MM.1S (cell line): ENCODE results near the gene KRTAP5-5.

Source experiments
- DNase-seq: peaks from one replicate; pipeline ENCODE4 v3.0.0-alpha.2; 2015
- H2AFZ ChIP-seq: fragments of 300-600 bp; sonication (generic); 2 replicates; pipeline ENCODE4 v1.6.0; 2016; ENCODE audit warnings: antibody characterized with exemption, low read length
- H3F3A ChIP-seq: fragments of 300-600 bp; sonication (generic); 2 replicates; pipeline ENCODE4 v1.6.1; 2016; ENCODE audit warnings: mild to moderate bottlenecking, antibody characterized with exemption, low read length, moderate library complexity, mixed read lengths; ENCODE audit not compliant: insufficient read depth
- H3K27ac ChIP-seq: fragments of 300-600 bp; sonication (generic); 2 replicates; pipeline ENCODE4 v1.5.1; 2016; ENCODE audit warnings: mild to moderate bottlenecking, low read length
- H3K27me3 ChIP-seq: fragments of 300-600 bp; sonication (generic); replicated peaks from 2 replicates; pipeline ENCODE4 v1.6.0; 2016; ENCODE audit warnings: low read length; ENCODE audit not compliant: insufficient read depth
- H3K36me3 ChIP-seq: fragments of 300-600 bp; sonication (generic); replicated peaks from 2 replicates; pipeline ENCODE4 v1.6.1; 2016; ENCODE audit warnings: mild to moderate bottlenecking, low read length, mixed read lengths; ENCODE audit not compliant: insufficient read depth
- H3K4me1 ChIP-seq: fragments of 300-600 bp; sonication (generic); 2 replicates; pipeline ENCODE4 v1.6.1; 2016; ENCODE audit warnings: low read length, mixed read lengths
- H3K4me2 ChIP-seq: fragments of 300-600 bp; sonication (generic); 2 replicates; pipeline ENCODE4 v1.6.0; 2016; ENCODE audit warnings: low read depth, low read length
- H3K4me3 ChIP-seq: fragments of 300-600 bp; sonication (generic); 2 replicates; pipeline ENCODE4 v1.5.1; 2016; ENCODE audit warnings: low read length, mixed read lengths
- H3K79me2 ChIP-seq: fragments of 300-600 bp; sonication (generic); 2 replicates; pipeline ENCODE4 v1.6.1; 2016; ENCODE audit warnings: mixed run types, low read length, mixed read lengths
- H3K9ac ChIP-seq: fragments of 300-600 bp; sonication (generic); 2 replicates; pipeline ENCODE4 v1.6.1; 2016; ENCODE audit warnings: low read length, mixed read lengths
- H3K9me2 ChIP-seq: fragments of 300-600 bp; sonication (generic); replicated peaks from 2 replicates; pipeline ENCODE4 v1.6.1; 2016; ENCODE audit warnings: mild to moderate bottlenecking, low read length, mixed read lengths; ENCODE audit not compliant: insufficient read depth
- H3K9me3 ChIP-seq: fragments of 300-600 bp; sonication (generic); replicated peaks from 2 replicates; pipeline ENCODE4 v1.6.1; 2016; ENCODE audit warnings: mild to moderate bottlenecking, low read length, mixed read lengths; ENCODE audit not compliant: insufficient read depth
- H4K20me1 ChIP-seq: fragments of 300-600 bp; sonication (generic); 2 replicates; pipeline ENCODE4 v1.6.1; 2016; ENCODE audit warnings: mild to moderate bottlenecking, low read length, moderate library complexity, mixed read lengths; ENCODE audit not compliant: insufficient read depth
- EZH2 ChIP-seq: fragments of 300-600 bp; sonication (generic); optimal IDR thresholded peaks from 2 replicates; pipeline ENCODE3; 2017; ENCODE audit warnings: low read depth, mild to moderate bottlenecking, antibody characterized with exemption, low read length, mixed read lengths
- EZH2phosphoT487 ChIP-seq: fragments of 300-600 bp; sonication (generic); IDR thresholded peaks from 2 replicates; pipeline ENCODE4 v1.6.1; 2018; ENCODE audit warnings: antibody characterized with exemption, low read length
- TF ChIP-seq, protein P1 (sequence below): fragments of 300-600 bp; sonication (generic); IDR thresholded peaks from 2 replicates; pipeline ENCODE4 v1.5.1; 2016; ENCODE audit warnings: antibody characterized with exemption, low read length, mixed read lengths

The KRTAP5-5 gene

GRCh38 chr11:1674173-1675131 is 44.9 kb downstream of the KRTAP5-5 start:
- TF ChIP-seq EZH2 (no peak), EZH2phosphoT487 (no peak)
- TF ChIP-seq, protein P1, sequence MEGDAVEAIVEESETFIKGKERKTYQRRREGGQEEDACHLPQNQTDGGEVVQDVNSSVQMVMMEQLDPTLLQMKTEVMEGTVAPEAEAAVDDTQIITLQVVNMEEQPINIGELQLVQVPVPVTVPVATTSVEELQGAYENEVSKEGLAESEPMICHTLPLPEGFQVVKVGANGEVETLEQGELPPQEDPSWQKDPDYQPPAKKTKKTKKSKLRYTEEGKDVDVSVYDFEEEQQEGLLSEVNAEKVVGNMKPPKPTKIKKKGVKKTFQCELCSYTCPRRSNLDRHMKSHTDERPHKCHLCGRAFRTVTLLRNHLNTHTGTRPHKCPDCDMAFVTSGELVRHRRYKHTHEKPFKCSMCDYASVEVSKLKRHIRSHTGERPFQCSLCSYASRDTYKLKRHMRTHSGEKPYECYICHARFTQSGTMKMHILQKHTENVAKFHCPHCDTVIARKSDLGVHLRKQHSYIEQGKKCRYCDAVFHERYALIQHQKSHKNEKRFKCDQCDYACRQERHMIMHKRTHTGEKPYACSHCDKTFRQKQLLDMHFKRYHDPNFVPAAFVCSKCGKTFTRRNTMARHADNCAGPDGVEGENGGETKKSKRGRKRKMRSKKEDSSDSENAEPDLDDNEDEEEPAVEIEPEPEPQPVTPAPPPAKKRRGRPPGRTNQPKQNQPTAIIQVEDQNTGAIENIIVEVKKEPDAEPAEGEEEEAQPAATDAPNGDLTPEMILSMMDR, result no peak
- no peak overlapping the region for H2AFZ ChIP-seq
- no peaks in the 10 kb centered on the region for H3K4me1 ChIP-seq
- H3K79me2 ChIP-seq, result no peaks in the 10 kb centered on the region
- H3K36me3 ChIP-seq, result no peaks in the 10 kb centered on the region
- no peak overlapping the region for H3K4me3 ChIP-seq
- H3K4me2 ChIP-seq, result no peak overlapping the region
- H3F3A ChIP-seq, result no peaks in the 10 kb centered on the region
- H3K9me2 ChIP-seq, result no peaks in the 10 kb centered on the region
- no peak for DNase-seq
- H3K9me3 ChIP-seq, result no peaks in the 10 kb centered on the region
- no peak overlapping the region for H3K9ac ChIP-seq
- peaks cover 99% of the 10 kb centered on the region for H3K27me3 ChIP-seq
- H4K20me1 ChIP-seq, result no peaks in the 10 kb centered on the region; the same call in 1 of the 2 replicates
- no peak overlapping the region for H3K27ac ChIP-seq

DNA sequence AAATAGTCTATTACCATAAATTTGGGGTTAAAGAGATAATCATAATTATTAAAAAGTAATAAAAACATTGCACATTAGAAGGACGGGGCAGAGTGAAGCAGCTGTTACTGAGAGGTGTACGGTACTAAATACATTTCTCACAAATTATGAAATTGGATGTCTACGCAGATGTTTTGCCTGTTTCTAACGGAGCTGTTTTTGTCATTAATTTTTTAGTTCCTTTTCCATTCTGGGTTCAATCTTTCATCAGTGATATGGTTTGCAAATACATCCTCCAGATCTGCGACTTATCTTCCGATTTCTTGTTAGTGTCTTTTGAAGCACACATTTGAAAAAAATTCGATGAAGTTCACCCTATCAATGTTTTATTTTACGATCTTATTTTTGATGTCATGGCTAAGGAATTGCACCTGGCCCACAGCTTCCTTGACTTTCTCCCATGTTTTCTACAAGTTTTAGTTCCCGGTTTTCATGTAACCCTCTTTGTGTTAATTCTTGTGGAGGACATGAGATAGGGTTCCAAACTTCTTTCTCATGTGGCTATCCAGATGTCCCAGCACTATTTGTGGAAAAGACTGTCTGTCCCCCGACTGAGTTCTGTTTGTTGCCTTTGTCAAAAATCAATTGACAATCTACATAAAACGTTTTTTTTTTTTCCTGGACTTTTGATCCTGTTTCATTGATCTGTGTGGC is 46.1 kb downstream of the KRTAP5-5 start:
- no peak overlapping the region for H2AFZ ChIP-seq
- no peaks in the 10 kb centered on the region for H3K9me2 ChIP-seq
- DNase-seq, result no peak
- H3K4me3 ChIP-seq, result no peak overlapping the region
- no peaks in the 10 kb centered on the region for H3K36me3 ChIP-seq
- H4K20me1 ChIP-seq, result no peaks in the 10 kb centered on the region; the same call in 1 of the 2 replicates
- peaks cover 99% of the 10 kb centered on the region for H3K27me3 ChIP-seq
- no peaks in the 10 kb centered on the region for H3F3A ChIP-seq
- H3K79me2 ChIP-seq, result no peaks in the 10 kb centered on the region
- no peak overlapping the region for H3K4me2 ChIP-seq
- no peaks in the 10 kb centered on the region for H3K9me3 ChIP-seq
- TF ChIP-seq EZH2phosphoT487 (no peak), EZH2 (peak; percentile 52)
- TF ChIP-seq, protein P1, result no peak
- no peak overlapping the region for H3K9ac ChIP-seq
- no peaks in the 10 kb centered on the region for H3K4me1 ChIP-seq
- no peak overlapping the region for H3K27ac ChIP-seq

- Histone ChIP-seq H3K9me2 (no peaks in the 10 kb centered on the region), H4K20me1 (no peaks in the 10 kb centered on the region; the same call in 1 of the 2 replicates), H3K27me3 (peaks cover 98% of the 10 kb centered on the region), H3K4me1 (no peaks in the 10 kb centered on the region), H3K79me2 (no peaks in the 10 kb centered on the region), H2AFZ (no peak overlapping the region), H3K36me3 (no peaks in the 10 kb centered on the region), H3F3A (no peaks in the 10 kb centered on the region), H3K4me3 (no peak overlapping the region), H3K4me2 (no peak overlapping the region), H3K9ac (no peak overlapping the region), H3K27ac (no peak overlapping the region), H3K9me3 (no peaks in the 10 kb centered on the region)
- TF ChIP-seq EZH2, result no peak
- TF ChIP-seq EZH2phosphoT487, result no peak
- TF ChIP-seq, protein P1, result no peak
- DNase-seq, result no peak
Measured at GRCh38 chr11:1676229-1676740, 46.7 kb downstream of the KRTAP5-5 start.
